ENCODE data around the gene RBMY1B. TPM values are rescaled to one million over a fixed set of nuclear protein-coding genes. Genes with fewer than 3 reads are reported as not detected.
"Not testable (repeated sequence)": the region's sequence is repeated elsewhere in the genome, so short reads cannot be mapped to it uniquely, and the experiment has no call there.

The RBMY1B gene
- not detected in 2 replicates for total RNA-seq (2014; rRNA removed; shearing (Covaris generic))

DNA sequence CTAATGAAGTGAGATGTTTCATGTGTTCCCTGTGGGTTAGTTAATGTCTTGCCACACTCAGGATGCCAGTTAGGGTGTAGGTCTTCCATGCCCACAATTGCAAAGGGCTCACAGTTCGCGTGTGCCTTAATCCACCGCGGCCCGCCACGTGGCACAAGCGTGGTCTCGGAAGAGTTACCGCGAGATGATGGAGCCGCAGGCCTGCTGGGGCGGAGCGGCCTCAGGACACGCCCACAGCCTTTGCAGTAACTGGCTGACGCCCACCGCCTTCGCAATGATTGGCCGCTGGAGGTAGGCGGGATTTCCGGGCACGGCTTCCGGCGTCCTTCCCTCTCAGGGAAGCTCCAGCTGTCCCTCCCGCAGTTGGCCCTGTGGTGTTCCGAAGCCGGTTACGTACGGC lies at the start of gene RBMY1B:
TSS of gene RBMY1B (plus strand) at position 301 of the 400 bp plus-strand sequence. CDS start 2,013 bp downstream, outside the sequence.
- not testable (repeated sequence) for DNase-seq (ENCODE audit: low read depth)

DNA sequence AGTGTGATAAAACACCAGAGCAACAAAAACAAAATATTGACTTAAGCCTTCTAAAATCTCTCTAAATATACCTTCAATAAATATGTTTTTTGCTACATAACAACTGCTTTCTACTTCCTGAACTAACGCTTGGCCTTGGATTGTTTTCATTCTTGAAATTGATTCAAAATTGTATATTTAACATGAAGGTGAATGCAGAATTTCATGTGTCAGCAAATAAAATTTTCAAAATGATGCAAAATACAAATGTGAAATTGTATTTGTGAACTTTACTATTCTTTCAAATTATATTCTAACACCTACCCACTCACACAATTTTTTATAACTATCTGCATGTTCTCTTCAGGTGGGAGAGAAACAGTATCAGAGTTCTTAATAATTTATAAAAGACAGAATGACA lies 48.2 kb upstream of the RBMY1B start:
- DNase-seq (ENCODE audit: low read depth): not testable (repeated sequence)

DNA sequence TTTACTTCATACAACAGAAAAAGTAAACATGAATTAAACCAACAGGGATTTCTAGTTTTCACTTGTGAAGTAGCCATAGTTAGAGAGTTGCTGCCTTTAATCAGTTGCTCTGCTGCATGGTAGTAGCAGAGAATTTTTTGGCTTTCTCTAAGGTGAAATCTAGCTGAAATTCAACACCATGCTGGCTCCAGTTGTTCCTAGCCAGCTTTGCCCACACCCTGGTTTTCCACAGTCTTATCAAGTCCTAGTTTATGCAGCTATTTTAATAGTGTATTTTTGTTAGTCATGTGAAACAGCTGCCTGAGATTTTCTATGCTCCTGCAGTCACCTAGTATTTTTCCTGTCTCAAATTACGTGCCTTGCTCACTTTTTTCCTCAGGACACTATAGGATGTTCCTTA lies 28.2 kb upstream of the RBMY1B start:
- DNase-seq (ENCODE audit: low read depth): no peak

DNA sequence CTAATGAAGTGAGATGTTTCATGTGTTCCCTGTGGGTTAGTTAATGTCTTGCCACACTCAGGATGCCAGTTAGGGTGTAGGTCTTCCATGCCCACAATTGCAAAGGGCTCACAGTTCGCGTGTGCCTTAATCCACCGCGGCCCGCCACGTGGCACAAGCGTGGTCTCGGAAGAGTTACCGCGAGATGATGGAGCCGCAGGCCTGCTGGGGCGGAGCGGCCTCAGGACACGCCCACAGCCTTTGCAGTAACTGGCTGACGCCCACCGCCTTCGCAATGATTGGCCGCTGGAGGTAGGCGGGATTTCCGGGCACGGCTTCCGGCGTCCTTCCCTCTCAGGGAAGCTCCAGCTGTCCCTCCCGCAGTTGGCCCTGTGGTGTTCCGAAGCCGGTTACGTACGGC lies 23.4 kb downstream of the RBMY1B start, which contains the start of gene RBMY1A1:
TSS of gene RBMY1A1 (plus strand) at position 301 of the 400 bp plus-strand sequence. CDS start 2,013 bp downstream, outside the sequence.
- DNase-seq (ENCODE audit: low read depth): not testable (repeated sequence)

DNA sequence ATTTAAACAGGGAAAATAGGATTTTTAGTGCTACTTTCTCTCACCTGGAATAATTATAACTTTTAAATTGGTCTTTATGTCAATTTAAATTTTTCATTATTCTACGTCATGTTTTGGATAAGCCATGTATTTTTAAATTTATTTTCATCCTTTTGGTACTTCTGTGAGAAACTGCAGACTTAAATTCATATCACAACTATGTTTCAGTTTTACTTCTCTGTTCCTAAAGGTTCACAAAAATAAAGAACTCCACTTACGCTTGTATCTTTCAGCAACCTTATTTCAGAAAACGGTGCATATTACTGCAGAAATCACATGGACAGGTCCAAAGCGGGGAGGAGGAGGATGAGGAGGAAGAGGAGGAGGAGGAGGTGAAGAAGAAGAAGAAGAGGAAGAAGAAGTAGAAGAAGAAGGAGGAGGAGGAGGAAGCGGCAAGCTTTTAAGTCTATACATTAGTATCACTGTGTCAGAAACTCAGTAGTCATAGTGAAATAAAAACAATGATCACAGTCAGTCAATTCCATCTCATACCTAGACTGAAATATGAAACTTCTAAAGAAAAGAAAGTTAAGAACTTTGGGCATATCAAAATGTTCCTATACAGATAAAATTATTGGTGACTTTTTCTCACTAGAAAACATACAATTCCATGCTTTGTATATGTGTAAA lies 48.3 kb downstream of the RBMY1B start:
- not testable (repeated sequence) for DNase-seq (ENCODE audit: low read depth)

Other genes with a start within 250 kb of the RBMY1B start
- not detected in 2 replicates for gene RBMY1A1, start 23.5 kb downstream of the RBMY1B start, total RNA-seq (2014; rRNA removed; shearing (Covaris generic))